Mesothelial cell of epicardium (in vitro differentiated cells): Measurements from ENCODE around the gene CTDSP1. TPM values are rescaled to one million over a fixed set of nuclear protein-coding genes. Genes with fewer than 3 reads are reported as not detected.

ENCODE experiments used
- DNase-seq, 2 experiments: peaks; one replicate each; pipeline ENCODE4 v3.0.0; 2021; ENCODE audit warnings: low spot score in 2 of 2; ENCODE audit not compliant: unreplicated experiment in 2 of 2
- H3K27ac Mint-ChIP-seq: 2 replicates; pipeline ENCODE4 v1.8.0; 2021; ENCODE audit warnings: mixed read lengths
- H3K27me3 Mint-ChIP-seq: 2 replicates; pipeline ENCODE4 v1.8.0; 2021; ENCODE audit warnings: low read depth, mixed read lengths
- H3K36me3 Mint-ChIP-seq: 2 replicates; pipeline ENCODE4 v1.8.0; 2021; ENCODE audit warnings: mixed read lengths
- H3K4me1 Mint-ChIP-seq: 2 replicates; pipeline ENCODE4 v1.8.0; 2021; ENCODE audit warnings: mixed read lengths
- H3K4me3 Mint-ChIP-seq: 2 replicates; pipeline ENCODE4 v1.8.0; 2021; ENCODE audit warnings: mild to moderate bottlenecking, moderate library complexity, mixed read lengths
- H3K9me3 Mint-ChIP-seq: 2 replicates; pipeline ENCODE4 v1.8.0; 2021; ENCODE audit warnings: mixed read lengths
- CTCF ChIP-seq: fragments of 200-600 bp; sonication (generic); IDR thresholded peaks from one replicate; pipeline ENCODE4 v1.5.0; 2021; ENCODE audit warnings: antibody characterized with exemption; ENCODE audit not compliant: unreplicated experiment
- total RNA-seq: library from RNA; stranded (reverse); gene quantifications from 3 replicates; pipeline ENCODE4 v1.2.1, GENCODE V29; 2021

The CTDSP1 gene
- total RNA-seq, 1 donor from 2014 or later = 134 TPM

GRCh38 chr2:218428846-218429558 lies 29.3 kb downstream of the CTDSP1 start:
- Mint-ChIP-seq H3K36me3 (no peaks in the 10 kb centered on the region), H3K27ac (no peak overlapping the region), H3K27me3 (no peaks in the 10 kb centered on the region), H3K9me3 (no peaks in the 10 kb centered on the region), H3K4me3 (no peak overlapping the region), H3K4me1 (no peaks in the 10 kb centered on the region)
- TF ChIP-seq CTCF = no peak
- no peak for DNase-seq

DNA sequence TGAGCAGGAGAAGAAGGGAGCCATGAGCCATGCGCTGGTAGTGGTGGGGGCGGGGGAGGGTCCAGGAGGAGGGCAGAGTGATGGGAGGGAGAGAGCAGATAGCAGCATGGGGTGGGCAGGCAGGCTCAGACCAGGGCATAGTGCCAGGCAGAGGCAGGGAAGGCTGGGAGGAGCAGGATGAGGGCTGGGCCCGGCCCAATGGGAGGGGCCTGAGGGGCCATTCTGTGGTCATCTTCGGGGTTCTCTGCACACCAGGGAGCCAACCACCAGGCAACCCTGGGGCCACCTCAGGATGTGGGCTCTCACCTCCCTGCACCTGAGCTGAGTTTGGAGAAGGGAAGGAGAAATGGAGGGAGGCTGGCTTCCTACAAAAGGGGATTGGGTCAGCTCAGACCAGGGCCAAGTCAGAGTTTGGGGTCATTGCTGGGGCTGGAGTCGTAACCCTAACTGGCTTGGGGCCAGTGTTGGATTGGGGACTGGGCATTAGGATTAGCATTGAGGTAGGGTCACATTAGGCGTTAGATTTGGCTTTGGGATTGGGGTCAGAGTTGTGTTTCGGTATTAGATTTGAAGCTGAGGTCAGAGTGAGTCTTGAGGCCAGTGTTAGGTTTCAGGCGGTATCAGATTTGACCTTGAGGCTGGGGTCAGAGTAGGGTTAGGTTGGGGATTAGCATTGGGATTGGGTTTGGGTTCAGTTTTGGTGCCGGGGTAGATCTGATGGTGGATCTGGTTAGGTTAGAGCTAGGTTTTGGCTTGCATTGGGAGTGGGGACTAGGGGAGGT lies 30.4 kb downstream of the CTDSP1 start:
- Mint-ChIP-seq H3K27ac (no peak overlapping the region), H3K9me3 (no peaks in the 10 kb centered on the region), H3K36me3 (no peaks in the 10 kb centered on the region), H3K4me1 (no peaks in the 10 kb centered on the region), H3K27me3 (no peaks in the 10 kb centered on the region), H3K4me3 (no peak overlapping the region)
- TF ChIP-seq CTCF = no peak
- DNase-seq = no peak

DNA sequence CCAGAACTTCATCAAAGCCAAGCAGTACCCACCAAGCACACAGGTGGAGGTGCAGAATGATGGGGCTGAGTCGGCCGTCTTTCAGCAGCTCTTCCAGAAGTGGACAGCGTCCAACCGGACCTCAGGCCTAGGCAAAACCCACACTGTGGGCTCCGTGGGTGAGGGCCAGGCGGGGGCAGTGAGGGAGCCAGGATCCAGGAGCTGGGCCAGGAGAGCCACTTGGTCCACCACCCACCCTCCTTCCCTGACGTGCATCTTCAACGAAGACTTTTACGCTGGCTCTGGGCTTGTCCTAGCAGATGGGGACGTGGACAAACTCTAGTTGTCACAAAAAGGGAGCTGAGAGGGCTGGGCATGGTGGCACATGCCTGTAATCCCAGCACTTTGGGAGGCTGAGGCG lies 31.1 kb downstream of the CTDSP1 start:
- H3K9me3 Mint-ChIP-seq = no peaks in the 10 kb centered on the region
- no peak overlapping the region for H3K4me3 Mint-ChIP-seq
- DNase-seq = no peak
- no peaks in the 10 kb centered on the region for H3K36me3 Mint-ChIP-seq
- H3K4me1 Mint-ChIP-seq = no peaks in the 10 kb centered on the region
- H3K27me3 Mint-ChIP-seq = no peaks in the 10 kb centered on the region
- no peak overlapping the region for H3K27ac Mint-ChIP-seq
- no peak for TF ChIP-seq CTCF

DNA sequence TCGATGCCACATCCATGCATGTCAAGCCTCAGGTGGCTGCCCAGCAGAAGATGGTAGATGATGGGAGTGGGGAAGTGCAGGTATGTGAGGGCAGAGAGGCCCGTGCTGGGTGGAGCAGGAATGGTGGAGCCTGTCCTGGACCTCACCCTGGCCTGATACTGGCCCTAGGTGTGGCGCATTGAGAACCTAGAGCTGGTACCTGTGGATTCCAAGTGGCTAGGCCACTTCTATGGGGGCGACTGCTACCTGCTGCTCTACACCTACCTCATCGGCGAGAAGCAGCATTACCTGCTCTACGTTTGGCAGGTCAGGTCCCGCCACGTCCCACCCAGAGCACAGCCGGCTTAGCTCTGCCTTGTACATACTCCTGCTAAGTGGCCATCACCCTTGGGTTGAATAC lies 32.2 kb downstream of the CTDSP1 start:
- no peaks in the 10 kb centered on the region for H3K27me3 Mint-ChIP-seq
- no peak overlapping the region for H3K27ac Mint-ChIP-seq
- H3K4me3 Mint-ChIP-seq = no peak overlapping the region
- TF ChIP-seq CTCF = no peak
- H3K9me3 Mint-ChIP-seq = no peaks in the 10 kb centered on the region
- H3K4me1 Mint-ChIP-seq = no peaks in the 10 kb centered on the region
- H3K36me3 Mint-ChIP-seq = no peaks in the 10 kb centered on the region
- DNase-seq = no peak

DNA sequence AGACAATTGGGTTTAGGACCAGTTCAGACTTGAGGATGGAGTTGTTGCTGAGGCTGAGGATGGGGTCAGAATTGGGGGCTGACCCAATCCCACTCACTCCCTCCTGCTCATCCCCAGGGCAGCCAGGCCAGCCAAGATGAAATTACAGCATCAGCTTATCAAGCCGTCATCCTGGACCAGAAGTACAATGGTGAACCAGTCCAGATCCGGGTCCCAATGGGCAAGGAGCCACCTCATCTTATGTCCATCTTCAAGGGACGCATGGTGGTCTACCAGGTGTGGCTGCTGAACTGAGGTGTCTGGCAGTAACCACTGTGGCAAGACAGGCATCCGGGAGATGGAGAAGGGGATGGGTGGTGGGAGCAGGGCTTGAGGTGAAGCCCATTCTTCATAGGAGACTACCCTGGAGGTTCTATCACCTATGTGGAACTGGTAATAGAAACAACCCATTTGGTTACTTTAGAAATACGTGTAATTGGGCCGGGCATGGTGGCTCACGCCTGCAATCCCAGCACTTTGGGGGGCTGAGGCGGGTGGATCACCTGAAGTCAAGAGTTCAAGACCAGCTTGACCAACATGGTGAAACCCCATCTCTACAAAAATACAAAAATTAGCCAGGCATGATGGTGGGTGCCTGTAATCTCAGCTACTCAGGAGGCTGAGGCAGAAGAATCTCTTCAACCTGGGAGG lies 33.2 kb downstream of the CTDSP1 start:
- H3K4me1 Mint-ChIP-seq = no peaks in the 10 kb centered on the region
- no peak overlapping the region for H3K27ac Mint-ChIP-seq
- no peak overlapping the region for H3K4me3 Mint-ChIP-seq
- no peak for DNase-seq
- no peaks in the 10 kb centered on the region for H3K36me3 Mint-ChIP-seq
- no peaks in the 10 kb centered on the region for H3K27me3 Mint-ChIP-seq
- TF ChIP-seq CTCF = no peak
- H3K9me3 Mint-ChIP-seq = no peaks in the 10 kb centered on the region
